SK-MEL-5 (cell line): ENCODE measurements around the gene GARIN5B. TPM values are rescaled to one million over a fixed set of nuclear protein-coding genes. Genes with fewer than 3 reads are reported as not detected.
A peak's percentile ranks its signal among the peaks of the same experiment; 100 is the strongest.
"Not testable (repeated sequence)": the region's sequence is repeated elsewhere in the genome, so short reads cannot be mapped to it uniquely, and the experiment has no call there.

Experiments
- DNase-seq: peaks from one replicate; pipeline ENCODE4 v3.0.0-alpha.2; 2016; ENCODE audit warnings: low read depth, low spot score
- in situ Hi-C: cut with HindIII; loops from 2 replicates; pipeline ENCODE4 v1.10.0; 2016; ENCODE audit warnings: low sequenced_read_pairs, high pct_unique_total_duplicates, low pct_unique_long_range_greater_than_20kb
- total RNA-seq: library from RNA; depleted of rRNA; stranded (reverse); fragments of >200 nt; shearing (Covaris generic); gene quantifications from 2 replicates; pipeline ENCODE4 v1.2.3, GENCODE V29; 2014

The GARIN5B gene
- total RNA-seq, 1 experiment from 2014 or later = not detected

DNA sequence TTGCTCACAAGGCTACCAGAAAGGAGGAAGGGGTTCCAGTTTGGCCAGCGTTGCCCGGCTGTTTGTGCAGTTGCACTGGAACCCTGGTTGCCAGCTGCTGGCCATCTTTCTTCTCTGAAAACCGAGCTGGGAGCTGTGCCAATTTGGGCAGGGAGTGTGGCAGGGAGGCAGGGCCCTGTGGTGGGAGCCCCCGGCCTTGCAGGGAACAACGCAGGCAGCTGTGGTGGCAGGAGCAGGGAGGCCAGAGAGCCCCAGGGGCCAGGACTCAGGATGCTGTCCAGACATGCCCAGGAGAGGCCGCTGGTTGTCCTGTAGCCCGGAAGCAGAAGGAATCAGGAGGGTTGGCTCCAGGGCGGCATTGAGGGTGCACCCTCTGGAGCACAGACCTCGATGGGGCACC is 18.6 kb downstream of the GARIN5B start:
- in situ Hi-C loops = no loop called here
- no peak for DNase-seq

- in situ Hi-C loops = no loop called here
- DNase-seq = no peak
Observed at GRCh38 chr19:55341595-55342531, 21.2 kb downstream of the GARIN5B start.

DNA sequence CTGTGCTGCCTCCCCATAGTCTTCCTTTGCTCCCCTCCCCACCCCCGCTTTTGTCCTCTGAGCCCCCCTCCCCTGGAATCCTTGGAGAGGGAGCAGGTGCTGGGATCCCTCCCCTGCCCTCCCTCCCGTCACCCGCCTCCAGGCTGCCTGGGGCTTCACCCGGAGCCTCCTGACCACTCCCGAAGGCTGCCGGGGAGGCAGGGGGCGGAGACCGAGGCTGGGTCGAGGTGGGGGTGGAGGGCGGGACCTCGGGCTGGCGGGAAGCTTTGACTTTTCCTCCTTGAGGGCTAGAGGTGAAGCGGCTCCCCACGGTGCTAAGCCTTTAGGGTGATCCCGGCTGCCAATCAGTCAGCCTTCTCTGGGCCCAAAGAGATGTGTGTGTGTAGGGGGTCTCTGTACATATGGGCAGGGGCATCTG is 21.9 kb downstream of the GARIN5B start:
- in situ Hi-C loops = no loop called here
- DNase-seq = peak; percentile 56

DNA sequence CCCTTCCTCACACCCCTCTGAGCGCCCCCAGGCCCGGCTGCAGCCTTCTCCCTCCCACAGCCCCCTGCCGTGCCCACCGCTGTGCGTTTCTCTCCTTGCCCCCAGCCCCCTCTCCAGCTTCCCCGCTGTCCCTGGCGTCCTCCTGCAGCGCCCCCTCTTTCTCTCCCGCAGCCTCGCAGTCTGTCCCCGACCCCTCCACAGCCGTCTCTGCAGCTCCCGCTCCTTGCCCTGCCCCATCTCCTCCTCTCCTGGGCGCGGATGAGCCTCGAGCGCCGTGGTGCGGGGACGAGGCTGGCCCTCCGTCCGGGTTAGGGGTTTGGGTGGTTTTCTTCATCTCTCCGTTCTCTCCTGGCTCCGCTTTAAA is 22.3 kb downstream of the GARIN5B start:
- in situ Hi-C loops = no loop called here
- no peak for DNase-seq

- DNase-seq = no peak
- in situ Hi-C loops = no loop called here
Observed at GRCh38 chr19:55339889-55340783, 22.9 kb downstream of the GARIN5B start.

- peak; percentile 100 for DNase-seq
- in situ Hi-C loops = no loop called here
Observed at GRCh38 chr19:55339105-55339888, 23.8 kb downstream of the GARIN5B start, which contains the start of gene KMT5C. Gene KMT5C, plus strand, starts transcription at chr19:55339876. Its CDS starts 2,061 bp downstream, at chr19:55341937.

- no peak for DNase-seq
- in situ Hi-C loops = no loop called here
Observed at GRCh38 chr19:55336101-55336500, 27.0 kb downstream of the GARIN5B start.

DNA sequence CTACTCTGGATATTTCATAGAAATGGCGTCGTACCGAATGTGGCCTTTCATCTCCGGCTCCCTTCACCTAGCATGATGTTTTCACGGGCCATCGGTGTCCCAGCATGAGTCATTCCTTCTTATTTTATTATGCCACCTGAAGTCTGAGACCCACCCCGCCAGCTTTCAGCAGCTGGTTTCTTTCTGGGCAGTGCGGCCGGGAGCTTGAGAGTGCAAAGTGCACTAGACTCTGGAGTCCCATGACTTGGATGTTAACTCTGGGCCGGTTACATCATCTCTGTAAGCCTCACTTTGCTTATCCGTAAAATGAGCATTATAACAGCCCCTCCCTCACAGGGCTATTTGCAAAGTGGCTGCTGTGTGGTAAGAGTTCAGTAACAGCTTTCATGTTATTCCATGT is 29.2 kb downstream of the GARIN5B start:
- in situ Hi-C loops = no loop called here
- DNase-seq = no peak

- in situ Hi-C loops, DNase-seq: not testable (repeated sequence)
Observed at GRCh38 chr19:55329791-55330190, 33.3 kb downstream of the GARIN5B start.

GRCh38 chr19:55328774-55329318 is 34.2 kb downstream of the GARIN5B start:
- DNase-seq = peak; percentile 75
- in situ Hi-C loops = not testable (repeated sequence)

DNA sequence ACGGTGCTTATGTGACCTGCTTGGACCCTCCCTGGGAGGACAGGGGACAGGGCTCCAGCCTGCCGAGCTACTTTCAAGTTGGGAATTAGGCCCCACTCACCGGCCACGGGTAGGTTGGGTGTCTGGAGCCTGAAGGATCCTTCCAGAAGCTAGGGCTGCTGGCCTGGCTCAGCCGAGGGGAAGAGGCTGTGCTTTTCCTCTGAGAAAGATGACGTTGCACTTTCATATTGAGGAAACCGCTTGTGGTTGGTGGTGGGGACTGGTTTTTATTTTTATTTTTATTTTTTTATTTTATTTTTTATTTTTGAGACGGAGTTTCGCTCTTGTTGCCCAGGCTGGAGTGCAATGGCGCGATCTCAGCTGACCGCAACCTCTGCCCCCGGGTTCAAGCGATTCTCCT is 37.9 kb downstream of the GARIN5B start, which contains the start of gene TMEM150B:
TSS of gene TMEM150B (minus strand) at position 170 of the 400 bp plus-strand sequence. CDS start 4,305 bp downstream, outside the sequence.
- in situ Hi-C loops = no loop called here
- DNase-seq = no peak

- in situ Hi-C loops = no loop called here
- no peak for DNase-seq
Observed at GRCh38 chr19:55324662-55325061, 38.4 kb downstream of the GARIN5B start.

- in situ Hi-C loops = no loop called here
- DNase-seq = no peak
Observed at GRCh38 chr19:55322204-55322885, 40.7 kb downstream of the GARIN5B start.

GRCh38 chr19:55321466-55322137 is 41.5 kb downstream of the GARIN5B start:
- DNase-seq = no peak
- in situ Hi-C loops = no loop called here

- in situ Hi-C loops = no loop called here
- DNase-seq = no peak
Observed at GRCh38 chr19:55320844-55321419, 42.1 kb downstream of the GARIN5B start.

DNA sequence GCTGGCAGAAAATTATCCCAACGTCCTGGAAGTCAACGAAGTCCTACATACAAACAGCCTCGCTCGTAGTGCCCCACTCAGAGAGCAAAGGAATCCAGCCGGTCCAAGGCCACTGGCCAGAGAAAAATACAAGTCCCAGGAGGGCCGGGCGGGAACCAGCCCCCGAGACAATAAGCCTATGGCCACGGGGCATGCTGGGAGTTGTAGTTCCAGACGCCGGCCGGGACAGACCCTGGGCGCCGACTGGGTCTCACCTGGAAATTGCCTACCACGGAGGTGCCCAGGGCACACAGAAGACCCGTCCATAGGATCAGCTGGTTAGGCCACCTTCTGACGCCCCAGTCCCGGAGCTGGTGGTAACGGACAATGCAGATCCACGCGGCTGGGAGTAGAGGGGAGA is 43.3 kb downstream of the GARIN5B start:
- DNase-seq = peak; percentile 65
- in situ Hi-C loops = no loop called here
